IMR-90 (cell line): Measurements from ENCODE around the gene SLC25A24. TPM values are rescaled to one million over a fixed set of nuclear protein-coding genes. Genes with fewer than 3 reads are reported as not detected.

Experiments
- ATAC-seq: fragments of 200-7000 bp; cut with Tn5 transposase; 2 replicates; pipeline ENCODE4 v1.9.1; 2020; ENCODE audit warnings: low read depth, mild to moderate bottlenecking, moderate library complexity
- BruUV-seq: library from RNA; stranded (reverse); fragments of 400-500 nt; replicated peaks from 2 replicates; lab custom pipeline; 2021; lab: Mats Ljungman, UMichigan
- CTCF ChIA-PET: fragments of 300-600 bp; formaldehyde crosslinking; extraction: SDS; loops from one replicate; lab custom pipeline; 2021; ENCODE audit warnings: antibody characterized with exemption; lab: Yijun Ruan, JAX
- POLR2A ChIA-PET: fragments of 300-600 bp; sonication (Branson Sonifier 250); formaldehyde crosslinking; loops from one replicate; lab custom pipeline; 2022; ENCODE audit warnings: antibody characterized with exemption; ENCODE audit not compliant: unreplicated experiment; lab: Charles Lee
- DNase-seq: peaks from one replicate; pipeline ENCODE4 v3.0.0; 2013
- H2AFZ ChIP-seq: replicated peaks from 2 replicates; pipeline ENCODE3; 2013; ENCODE audit warnings: low read length, mild to moderate bottlenecking; ENCODE audit not compliant: poor library complexity
- H2AK5ac ChIP-seq: 2 replicates; pipeline ENCODE4 v1.6.1; 2013; ENCODE audit warnings: low read depth, low read length, inconsistent platforms
- H2AK9ac ChIP-seq: replicated peaks from 2 replicates; pipeline ENCODE3; 2013; ENCODE audit warnings: mild to moderate bottlenecking, low read depth, low read length, moderate library complexity; ENCODE audit not compliant: poor library complexity
- H2BK120ac ChIP-seq: 2 replicates; pipeline ENCODE4 v1.6.1; 2013; ENCODE audit warnings: low read depth, low read length, inconsistent platforms
- H2BK15ac ChIP-seq: 3 replicates; pipeline ENCODE4 v1.6.1; 2013; ENCODE audit warnings: low read depth, low read length, inconsistent platforms
- H2BK20ac ChIP-seq: 2 replicates; pipeline ENCODE4 v1.6.1; 2013; ENCODE audit warnings: low read depth, mild to moderate bottlenecking, inconsistent platforms, low read length, moderate library complexity
- H2BK5ac ChIP-seq: 2 replicates; pipeline ENCODE4 v1.6.1; 2013; ENCODE audit warnings: mild to moderate bottlenecking, low read depth, low read length, inconsistent platforms; ENCODE audit not compliant: poor library complexity, severe bottlenecking
- H3K14ac ChIP-seq: replicated peaks from 2 replicates; pipeline ENCODE4 v1.6.1; 2013; ENCODE audit warnings: low read depth, low read length, inconsistent platforms
- H3K18ac ChIP-seq: 2 replicates; pipeline ENCODE4 v1.6.1; 2013; ENCODE audit warnings: low read depth, low read length, control low read depth
- H3K23ac ChIP-seq: 2 replicates; pipeline ENCODE4 v1.6.1; 2013; ENCODE audit warnings: low read depth, low read length, inconsistent platforms
- H3K27ac ChIP-seq: 2 replicates; pipeline ENCODE4 v1.5.1; 2013; ENCODE audit warnings: mild to moderate bottlenecking, control low read depth, low read length; ENCODE audit not compliant: insufficient read depth
- H3K27me3 ChIP-seq: 2 replicates; pipeline ENCODE4 v1.6.1; 2013; ENCODE audit warnings: low read length; ENCODE audit not compliant: control insufficient read depth, insufficient read depth
- H3K36me3 ChIP-seq: 2 replicates; pipeline ENCODE4 v1.6.1; 2013; ENCODE audit warnings: low read length, mixed read lengths; ENCODE audit not compliant: control insufficient read depth, insufficient read depth
- H3K4ac ChIP-seq: 2 replicates; pipeline ENCODE4 v1.6.1; 2013; ENCODE audit warnings: low read depth, low read length, inconsistent platforms
- H3K4me1 ChIP-seq: 2 replicates; pipeline ENCODE4 v1.6.1; 2013; ENCODE audit warnings: low read length, mixed read lengths; ENCODE audit not compliant: control insufficient read depth, insufficient read depth
- H3K4me2 ChIP-seq: 2 replicates; pipeline ENCODE4 v1.6.1; 2013; ENCODE audit warnings: low read depth, mild to moderate bottlenecking, control low read depth, low read length, moderate library complexity
- H3K4me3 ChIP-seq: 2 replicates; pipeline ENCODE4 v1.5.1; 2013; ENCODE audit warnings: low read depth, mild to moderate bottlenecking, control low read depth, low read length, moderate library complexity; ENCODE audit not compliant: insufficient read depth
- H3K56ac ChIP-seq: 2 replicates; pipeline ENCODE4 v1.6.1; 2013; ENCODE audit warnings: low read length, inconsistent platforms; ENCODE audit not compliant: insufficient read depth; ENCODE audit errors: extremely low read depth
- H3K79me1 ChIP-seq, 2 experiments: 2 replicates each; pipeline ENCODE4 v1.6.1; 2013; ENCODE audit warnings: low read length in 2 of 2, inconsistent platforms in 1 of 2, low read depth in 1 of 2
- H3K9ac ChIP-seq: 2 replicates; pipeline ENCODE4 v1.6.1; 2013; ENCODE audit warnings: low read depth, low read length, control low read depth
- H3K9me1 ChIP-seq: 2 replicates; pipeline ENCODE4 v1.6.1; 2013; ENCODE audit warnings: low read length, inconsistent platforms; ENCODE audit not compliant: insufficient read depth
- H3K9me3 ChIP-seq: 2 replicates; pipeline ENCODE4 v1.6.1; 2013; ENCODE audit warnings: low read length; ENCODE audit not compliant: control insufficient read depth, insufficient read depth
- H4K20me1 ChIP-seq: 2 replicates; pipeline ENCODE4 v1.6.1; 2013; ENCODE audit warnings: low read length, inconsistent platforms; ENCODE audit not compliant: insufficient read depth
- H4K5ac ChIP-seq: 2 replicates; pipeline ENCODE4 v1.6.1; 2013; ENCODE audit warnings: mild to moderate bottlenecking, low read depth, low read length, control low read depth
- H4K8ac ChIP-seq, 2 experiments: 2 replicates each; pipeline ENCODE4 v1.6.1; 2013; ENCODE audit warnings: low read depth in 2 of 2, low read length in 2 of 2, control low read depth in 1 of 2, inconsistent platforms in 1 of 2
- H4K91ac ChIP-seq: 2 replicates; pipeline ENCODE4 v1.6.1; 2013; ENCODE audit warnings: low read depth, low read length, inconsistent platforms; ENCODE audit not compliant: insufficient read depth
- BHLHE40 ChIP-seq: fragments of 150-350 bp; IDR thresholded peaks from 2 replicates; pipeline ENCODE4 v1.6.1; 2016; ENCODE audit warnings: mild to moderate bottlenecking, low read depth, low read length
- CEBPB ChIP-seq: IDR thresholded peaks from 2 replicates; pipeline ENCODE4 v1.6.1; 2012; ENCODE audit warnings: low read depth, low read length, improper control_type of control experiment
- CHD1 ChIP-seq: IDR thresholded peaks from 2 replicates; pipeline ENCODE4 v1.6.1; 2012; ENCODE audit warnings: low read depth, low read length, improper control_type of control experiment
- ELK1 ChIP-seq: fragments of 150-350 bp; IDR thresholded peaks from 2 replicates; pipeline ENCODE4 v1.6.1; 2016; ENCODE audit warnings: low read depth, mild to moderate bottlenecking, low read length, moderate library complexity, borderline replicate concordance
- FOS ChIP-seq: fragments of 150-350 bp; IDR thresholded peaks from 2 replicates; pipeline ENCODE4 v1.6.1; 2016; ENCODE audit warnings: low read depth, low read length
- MAFK ChIP-seq: IDR thresholded peaks from 2 replicates; pipeline ENCODE4 v1.6.1; 2012; ENCODE audit warnings: low read depth, low read length, improper control_type of control experiment
- MAZ ChIP-seq: IDR thresholded peaks from 2 replicates; pipeline ENCODE4 v1.6.1; 2012; ENCODE audit warnings: low read depth, mild to moderate bottlenecking, low read length, improper control_type of control experiment, moderate library complexity, borderline replicate concordance
- MXI1 ChIP-seq: IDR thresholded peaks from 2 replicates; pipeline ENCODE4 v1.6.1; 2012; ENCODE audit warnings: low read depth, mild to moderate bottlenecking, low read length, moderate library complexity, borderline replicate concordance
- NFE2L2 ChIP-seq: fragments of 150-350 bp; IDR thresholded peaks from 2 replicates; pipeline ENCODE4 v1.6.1; 2016; ENCODE audit warnings: low read depth, mild to moderate bottlenecking, low read length
- POLR2A ChIP-seq: IDR thresholded peaks from 2 replicates; pipeline ENCODE4 v1.6.1; 2012; ENCODE audit warnings: mild to moderate bottlenecking, low read depth, low read length
- RAD21 ChIP-seq: IDR thresholded peaks from 2 replicates; pipeline ENCODE4 v1.6.1; 2012; ENCODE audit warnings: low read length, improper control_type of control experiment
- RCOR1 ChIP-seq: IDR thresholded peaks from 2 replicates; pipeline ENCODE4 v1.6.1; 2012; ENCODE audit warnings: mild to moderate bottlenecking, low read length, improper control_type of control experiment; ENCODE audit not compliant: insufficient replicate concordance
- RFX5 ChIP-seq: IDR thresholded peaks from 2 replicates; pipeline ENCODE4 v1.8.0; 2012; ENCODE audit warnings: low read depth, mild to moderate bottlenecking, low read length, moderate library complexity
- SMC3 ChIP-seq: fragments of 150-350 bp; IDR thresholded peaks from 2 replicates; pipeline ENCODE4 v1.6.1; 2016; ENCODE audit warnings: low read depth, mild to moderate bottlenecking, antibody characterized with exemption, low read length, moderate library complexity
- WGBS, 2 experiments: methylation state at CpG; one replicate each; pipeline versions ENCODE4 v1.1.5 to v1.1.7; 2013; ENCODE audit warnings: missing lambda C conversion rate in 2 of 2; ENCODE audit not compliant: insufficient read length in 1 of 2; ENCODE audit errors: extremely low coverage in 2 of 2; 5-methylcytosine and 5-hydroxymethylcytosine counted together
- dilution Hi-C: fragments of 300-500 bp; cut with HindIII; formaldehyde crosslinking; loops from one replicate; pipeline ENCODE4 v1.14.3; 2018; ENCODE audit warnings: low sequenced_read_pairs; ENCODE audit not compliant: unreplicated experiment
- in situ Hi-C: fragments of 300-500 bp; cut with MboI; formaldehyde crosslinking; loops from 3 replicates; pipeline ENCODE4 v1.14.3; 2019; ENCODE audit warnings: low sequenced_read_pairs, inconsistent platforms, mixed read lengths
- intact Hi-C: fragments of 100-400 bp; cut with micrococcal nuclease; formaldehyde crosslinking; loops from 2 replicates; pipeline ENCODE4 v1.10.0; 2022
- polyA plus RNA-seq, 3 experiments: library from polyadenylated mRNA; depleted of rRNA; stranded (reverse); fragments of >200 nt; gene quantifications; 2 replicates each; pipeline ENCODE4 v1.2.3, GENCODE V29; 2012; ENCODE audit warnings: low replicate concordance in 1 of 3
- total RNA-seq: library from RNA; depleted of rRNA; stranded (reverse); fragments of >200 nt; gene quantifications from 2 replicates; pipeline ENCODE4 v1.2.3, GENCODE V29; 2012
- TF ChIP-seq, protein P1 (sequence below): conservative IDR thresholded peaks from 2 replicates; pipeline ENCODE4 v1.5.1; 2012; ENCODE audit warnings: mild to moderate bottlenecking, low read depth, low read length, improper control_type of control experiment
- TF ChIP-seq, protein P2 (sequence below): fragments of 150-350 bp; IDR thresholded peaks from 2 replicates; pipeline ENCODE4 v1.6.1; 2017; ENCODE audit warnings: mild to moderate bottlenecking, antibody characterized with exemption, low read length, low read depth

The SLC25A24 gene
- total and polyA plus RNA-seq, 2 of the 4 experiments (the other 2 are of a cell fraction): 19.4 to 20.4 TPM

DNA sequence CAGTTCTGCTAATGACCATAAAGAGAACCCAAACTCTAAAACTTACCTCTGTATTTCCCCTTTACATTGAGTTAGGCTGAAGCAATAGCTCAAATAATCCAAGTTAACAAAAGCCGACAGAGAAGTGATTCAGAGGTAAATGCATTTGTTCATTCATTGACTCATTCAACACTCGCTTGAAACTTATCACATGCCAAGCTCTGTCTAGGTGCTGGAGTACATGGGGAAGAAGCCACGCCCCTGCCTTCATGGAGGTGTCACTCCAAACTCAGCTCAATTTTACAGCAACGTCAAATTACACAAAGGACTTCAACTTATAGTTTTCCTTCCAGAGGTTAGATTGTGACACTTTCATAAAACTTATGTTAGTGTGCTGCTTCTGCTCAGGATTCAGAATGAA is 45.8 kb downstream of the SLC25A24 start:
- H3K4ac ChIP-seq: no peak overlapping the region
- peaks cover 27% of the 10 kb centered on the region for H3K36me3 ChIP-seq
- H3K79me1 ChIP-seq: peaks cover 28 to 44% of the 10 kb centered on the region in 2 experiments
- no peak overlapping the region for H2BK20ac ChIP-seq
- ChIA-PET CTCF (no interaction called here), POLR2A (no interaction called here)
- BruUV-seq: no TSS peak
- no CpG with 5 or more reads among the region's 4 CpGs for WGBS, 2 experiments
- H3K9me1 ChIP-seq: peaks cover 14% of the 10 kb centered on the region; the same call in 1 of the 2 replicates
- H3K27me3 ChIP-seq: no peaks in the 10 kb centered on the region
- intact Hi-C loops: no loop called here
- no peak overlapping the region for H4K8ac ChIP-seq
- peaks cover 5% of the 10 kb centered on the region for H3K4me1 ChIP-seq
- H3K23ac ChIP-seq: no peak overlapping the region
- H3K14ac ChIP-seq: no peak overlapping the region
- H4K20me1 ChIP-seq: peaks cover 8% of the 10 kb centered on the region; the same call in 1 of the 2 replicates
- no peak overlapping the region for H2AK5ac ChIP-seq
- no peak overlapping the region for H2AFZ ChIP-seq
- H3K27ac ChIP-seq: no peak overlapping the region
- H3K4me3 ChIP-seq: no peak overlapping the region
- dilution Hi-C loops: no loop called here
- H2BK5ac ChIP-seq: no peak overlapping the region
- no peak for TF ChIP-seq CHD1
- TF ChIP-seq FOS: no peak
- TF ChIP-seq RCOR1: no peak
- no peak for TF ChIP-seq RFX5
- no peak for TF ChIP-seq CEBPB
- TF ChIP-seq, protein P1, sequence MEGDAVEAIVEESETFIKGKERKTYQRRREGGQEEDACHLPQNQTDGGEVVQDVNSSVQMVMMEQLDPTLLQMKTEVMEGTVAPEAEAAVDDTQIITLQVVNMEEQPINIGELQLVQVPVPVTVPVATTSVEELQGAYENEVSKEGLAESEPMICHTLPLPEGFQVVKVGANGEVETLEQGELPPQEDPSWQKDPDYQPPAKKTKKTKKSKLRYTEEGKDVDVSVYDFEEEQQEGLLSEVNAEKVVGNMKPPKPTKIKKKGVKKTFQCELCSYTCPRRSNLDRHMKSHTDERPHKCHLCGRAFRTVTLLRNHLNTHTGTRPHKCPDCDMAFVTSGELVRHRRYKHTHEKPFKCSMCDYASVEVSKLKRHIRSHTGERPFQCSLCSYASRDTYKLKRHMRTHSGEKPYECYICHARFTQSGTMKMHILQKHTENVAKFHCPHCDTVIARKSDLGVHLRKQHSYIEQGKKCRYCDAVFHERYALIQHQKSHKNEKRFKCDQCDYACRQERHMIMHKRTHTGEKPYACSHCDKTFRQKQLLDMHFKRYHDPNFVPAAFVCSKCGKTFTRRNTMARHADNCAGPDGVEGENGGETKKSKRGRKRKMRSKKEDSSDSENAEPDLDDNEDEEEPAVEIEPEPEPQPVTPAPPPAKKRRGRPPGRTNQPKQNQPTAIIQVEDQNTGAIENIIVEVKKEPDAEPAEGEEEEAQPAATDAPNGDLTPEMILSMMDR: no peak
- TF ChIP-seq RAD21: no peak
- TF ChIP-seq MAFK: no peak
- TF ChIP-seq SMC3: no peak
- no peak for TF ChIP-seq BHLHE40
- TF ChIP-seq POLR2A: no peak
- TF ChIP-seq, protein P2, sequence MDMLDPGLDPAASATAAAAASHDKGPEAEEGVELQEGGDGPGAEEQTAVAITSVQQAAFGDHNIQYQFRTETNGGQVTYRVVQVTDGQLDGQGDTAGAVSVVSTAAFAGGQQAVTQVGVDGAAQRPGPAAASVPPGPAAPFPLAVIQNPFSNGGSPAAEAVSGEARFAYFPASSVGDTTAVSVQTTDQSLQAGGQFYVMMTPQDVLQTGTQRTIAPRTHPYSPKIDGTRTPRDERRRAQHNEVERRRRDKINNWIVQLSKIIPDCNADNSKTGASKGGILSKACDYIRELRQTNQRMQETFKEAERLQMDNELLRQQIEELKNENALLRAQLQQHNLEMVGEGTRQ: no peak
- no peak for TF ChIP-seq MXI1
- no peak for TF ChIP-seq NFE2L2
- TF ChIP-seq ELK1: no peak
- no peak for TF ChIP-seq MAZ
- no peak overlapping the region for H3K9ac ChIP-seq
- no peak overlapping the region for H3K4me2 ChIP-seq
- H2AK9ac ChIP-seq: no peak overlapping the region
- no peak overlapping the region for H3K18ac ChIP-seq
- peak; percentile 20 for DNase-seq
- no peak for ATAC-seq
- no peak overlapping the region for H4K91ac ChIP-seq
- H2BK120ac ChIP-seq: no peak overlapping the region
- no peak overlapping the region for H4K5ac ChIP-seq
- H3K9me3 ChIP-seq: no peaks in the 10 kb centered on the region
- in situ Hi-C loops: no loop called here
- no peak overlapping the region for H2BK15ac ChIP-seq
- H3K56ac ChIP-seq: no peak overlapping the region
